ENCODE data around the gene SH3GLB1.
"Not testable (repeated sequence)": the region's sequence is repeated elsewhere in the genome, so short reads cannot be mapped to it uniquely, and the experiment has no call there.

The SH3GLB1 gene

GRCh38 chr1:86704458-86704971 lies at the start of gene SH3GLB1:
Gene SH3GLB1 (plus strand): TSS chr1:86704576. CDS start chr1:86704900, 324 bp downstream.
- DNase-seq (ENCODE audit: low read depth), result peak; percentile 87

DNA sequence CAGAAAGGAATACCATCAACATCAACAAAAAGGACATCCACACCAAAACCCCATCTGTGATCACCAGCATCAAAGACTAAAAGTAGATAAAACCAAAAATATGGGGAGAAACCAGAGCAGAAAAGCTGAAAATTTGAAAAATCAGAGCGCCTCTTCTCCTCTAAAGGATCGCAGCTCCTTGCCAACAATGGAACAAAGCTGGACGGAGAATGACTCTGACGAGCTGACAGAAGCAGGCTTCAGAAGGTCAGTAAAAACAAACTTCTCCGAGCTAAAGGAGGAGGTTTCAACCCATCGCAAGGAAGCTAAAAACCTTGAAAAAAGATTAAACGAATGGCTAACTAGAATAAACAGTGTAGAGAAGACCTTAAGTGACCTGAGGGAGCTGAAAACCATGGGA lies 46.0 kb upstream of the SH3GLB1 start:
- DNase-seq (ENCODE audit: low read depth), result not testable (repeated sequence)

- DNase-seq (ENCODE audit: low read depth), result no peak
Measured at GRCh38 chr1:86666368-86666767, 38.0 kb upstream of the SH3GLB1 start.

DNA sequence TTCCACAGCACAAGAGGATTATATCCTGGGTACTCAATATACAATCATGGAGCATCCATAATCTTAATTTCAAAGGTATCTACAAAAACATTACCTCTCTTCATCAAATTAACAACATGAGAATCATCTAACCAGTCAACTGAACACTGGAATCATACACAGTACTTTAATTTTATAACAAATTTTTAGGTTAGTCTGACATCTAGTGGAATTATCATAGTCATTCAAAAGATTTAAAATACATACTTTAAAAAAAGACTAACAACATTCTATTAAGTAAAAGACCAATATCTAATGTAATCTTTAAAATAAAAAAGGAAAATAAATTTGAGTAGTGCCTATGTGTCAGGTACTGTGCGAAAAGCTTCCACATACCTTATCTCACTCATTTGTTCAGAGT lies 16.8 kb upstream of the SH3GLB1 start:
- no peak for DNase-seq (ENCODE audit: low read depth)

- no peak for DNase-seq (ENCODE audit: low read depth)
Measured at GRCh38 chr1:86692641-86693040, 11.7 kb upstream of the SH3GLB1 start.

GRCh38 chr1:86695400-86695799 lies 9.0 kb upstream of the SH3GLB1 start:
- DNase-seq (ENCODE audit: low read depth), result peak; percentile 24

DNA sequence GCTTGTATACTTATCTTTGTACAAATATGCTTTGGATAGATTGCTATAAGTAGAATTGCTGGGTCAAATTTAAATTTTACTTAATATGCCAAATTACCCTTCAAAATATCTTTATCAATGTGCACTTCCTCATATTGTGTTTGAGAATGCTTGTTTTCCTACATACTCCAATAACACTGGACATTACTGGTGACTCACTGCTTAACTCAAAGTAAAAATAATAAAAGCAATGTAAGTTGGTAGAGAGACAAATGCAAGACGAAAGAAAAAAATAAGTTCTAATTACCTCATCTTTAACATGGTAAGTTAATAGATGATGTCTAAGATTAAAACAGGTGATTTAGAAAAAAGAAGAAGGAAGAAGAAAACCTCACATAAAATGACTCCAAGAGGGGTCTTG lies 7.9 kb upstream of the SH3GLB1 start:
- DNase-seq (ENCODE audit: low read depth), result peak; percentile 43

- DNase-seq (ENCODE audit: low read depth), result no peak
Measured at GRCh38 chr1:86699186-86699585, 5.2 kb upstream of the SH3GLB1 start.

DNA sequence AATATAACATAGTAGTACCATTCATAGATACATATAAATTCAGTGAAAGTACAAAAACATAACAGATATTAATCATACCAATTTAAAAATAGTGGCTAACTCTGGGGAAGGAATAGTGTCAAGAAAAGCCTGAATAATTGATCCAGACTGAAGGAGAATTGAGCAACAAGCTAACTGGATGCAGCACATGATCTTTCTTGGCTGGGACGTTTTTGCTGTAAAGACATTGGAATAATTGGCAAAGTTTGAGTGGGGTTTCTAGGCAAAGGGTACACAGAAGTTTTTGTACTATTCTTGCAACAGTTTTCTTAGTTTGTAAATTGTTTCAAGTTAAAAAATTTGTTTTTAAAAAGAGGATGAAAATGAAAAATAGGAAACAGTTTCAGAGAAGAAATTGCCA lies 2.6 kb upstream of the SH3GLB1 start:
- DNase-seq (ENCODE audit: low read depth), result no peak

DNA sequence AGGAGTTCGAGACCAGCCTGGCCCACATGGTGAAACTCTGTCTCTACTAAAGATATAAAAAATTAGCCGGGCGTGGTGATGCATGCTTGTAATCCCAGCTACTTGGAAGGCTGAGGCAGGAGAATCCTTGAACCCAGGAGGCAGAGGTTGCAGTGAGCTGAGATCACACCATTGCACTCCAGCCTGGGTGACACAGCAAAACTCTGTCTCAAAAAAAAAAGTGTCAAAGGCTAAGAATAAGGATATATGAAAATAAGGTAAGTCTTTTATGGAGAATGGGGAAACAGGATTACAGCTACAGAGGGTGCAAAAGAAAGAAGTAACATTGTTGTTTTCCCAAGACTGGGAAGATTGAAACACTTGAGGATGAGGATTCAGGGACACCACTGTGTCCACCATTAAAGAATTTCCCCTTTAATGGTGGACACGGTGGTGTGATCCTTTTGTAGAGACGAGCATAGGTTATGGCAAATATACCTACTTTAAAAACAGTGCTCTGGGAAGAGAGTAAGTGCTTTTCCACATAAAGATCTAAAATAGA lies 1.4 kb upstream of the SH3GLB1 start:
- not testable (repeated sequence) for DNase-seq (ENCODE audit: low read depth)

DNA sequence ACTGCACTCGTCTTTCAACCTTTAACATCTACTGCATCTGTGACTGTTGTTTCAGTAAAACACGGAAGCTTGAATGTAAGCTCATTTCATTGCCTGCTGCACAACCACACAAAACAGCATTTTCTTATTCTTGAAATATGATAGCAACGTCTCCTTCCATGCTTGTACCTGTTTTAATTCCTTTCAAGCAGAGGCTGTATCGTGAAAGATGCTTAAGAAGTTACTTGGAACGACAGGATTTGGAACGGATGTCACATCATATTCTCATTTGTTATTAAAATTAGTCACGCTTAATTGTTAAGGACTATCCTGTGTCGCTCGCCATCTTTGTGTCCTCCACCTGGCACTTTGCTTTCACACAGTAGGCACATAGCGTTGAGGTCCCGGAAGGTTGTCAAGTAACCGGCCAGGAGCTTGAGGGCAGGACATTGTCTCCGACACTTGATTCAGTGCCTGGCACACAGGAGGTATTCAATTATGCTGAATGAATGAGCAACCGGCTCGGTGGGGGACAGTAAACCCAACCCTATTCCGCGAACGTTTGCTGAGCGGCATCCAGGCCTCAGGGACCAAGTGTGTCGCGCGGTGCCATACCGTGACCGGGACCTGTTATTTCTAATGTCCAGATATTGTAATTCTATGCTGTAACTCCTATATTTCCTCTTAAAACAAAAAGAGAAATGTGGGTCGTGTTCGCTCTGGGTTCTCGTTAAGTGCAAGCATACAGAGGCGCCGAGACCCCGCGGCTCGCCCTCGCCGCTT lies 499 bp upstream of the SH3GLB1 start:
- peak; percentile 15 for DNase-seq (ENCODE audit: low read depth)

GRCh38 chr1:86704972-86705664 lies 742 bp downstream of the SH3GLB1 start:
- peak; percentile 64 for DNase-seq (ENCODE audit: low read depth)

DNA sequence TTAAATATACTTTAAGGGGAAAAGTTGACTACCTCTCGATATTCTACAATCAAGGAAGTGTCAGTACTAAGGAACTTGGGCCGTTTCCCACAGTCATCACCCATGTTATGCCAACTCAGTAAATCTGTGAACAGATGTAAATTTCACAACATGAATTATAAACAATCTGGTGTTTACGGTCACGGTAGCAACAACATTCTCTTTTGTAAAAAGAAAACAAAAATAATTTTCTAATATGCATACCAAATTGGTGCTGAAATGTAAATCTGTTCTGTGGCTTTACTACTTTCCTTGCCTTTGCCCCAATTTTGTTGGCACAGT lies 1.2 kb downstream of the SH3GLB1 start:
- peak; percentile 26 for DNase-seq (ENCODE audit: low read depth)

DNA sequence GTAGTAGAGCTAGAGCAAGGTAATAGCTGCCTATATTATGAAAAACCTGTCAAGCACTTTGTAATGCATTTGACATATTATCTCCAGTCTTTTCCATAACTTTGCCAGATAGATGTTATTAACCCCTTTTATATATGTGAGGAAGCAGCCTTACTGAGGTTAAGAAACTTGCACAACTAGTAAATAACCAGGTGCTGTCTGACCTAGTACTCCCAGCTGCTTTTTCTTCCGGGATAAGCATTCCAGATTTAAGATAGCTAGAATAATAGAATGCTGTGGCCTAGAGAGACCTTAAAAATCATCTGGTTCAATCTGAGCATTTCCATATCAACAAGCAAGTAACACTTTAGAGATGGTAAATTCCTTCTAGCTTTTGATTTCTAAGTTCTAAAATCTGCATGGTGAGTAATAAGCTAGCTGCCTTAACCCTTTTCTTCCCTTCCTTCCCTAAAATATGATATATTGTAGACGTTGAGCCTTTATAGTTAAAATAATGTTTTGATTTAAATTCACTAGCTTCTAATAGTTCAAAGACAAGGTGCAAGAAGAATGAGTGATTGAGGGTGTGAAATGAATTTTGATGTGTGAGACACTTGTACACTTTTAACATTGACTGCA lies 1.8 kb downstream of the SH3GLB1 start:
- peak; percentile 16 for DNase-seq (ENCODE audit: low read depth)

- DNase-seq (ENCODE audit: low read depth), result peak; percentile 55
Measured at GRCh38 chr1:86708920-86709319, 4.5 kb downstream of the SH3GLB1 start.

GRCh38 chr1:86712088-86712860 lies 7.9 kb downstream of the SH3GLB1 start:
- DNase-seq (ENCODE audit: low read depth), result peak; percentile 11

DNA sequence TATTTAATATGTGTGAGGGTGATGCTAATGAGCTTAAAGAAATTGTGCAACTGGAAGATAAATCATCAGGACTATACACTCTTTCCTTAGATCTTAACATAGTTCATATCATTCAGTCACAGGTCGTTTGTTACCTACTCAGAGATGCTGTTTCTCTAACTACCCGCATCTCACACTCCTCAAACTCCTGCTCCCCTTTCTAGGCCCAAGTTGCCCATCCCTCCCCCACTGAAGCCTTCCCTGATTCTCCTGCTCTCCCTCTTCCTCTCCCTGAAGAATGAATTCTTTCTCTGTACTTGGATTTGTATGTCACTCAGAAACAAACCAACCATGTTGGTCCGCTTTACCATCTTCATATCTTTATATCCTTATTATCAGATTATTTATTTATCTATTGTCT lies 9.1 kb downstream of the SH3GLB1 start:
- DNase-seq (ENCODE audit: low read depth), result no peak

DNA sequence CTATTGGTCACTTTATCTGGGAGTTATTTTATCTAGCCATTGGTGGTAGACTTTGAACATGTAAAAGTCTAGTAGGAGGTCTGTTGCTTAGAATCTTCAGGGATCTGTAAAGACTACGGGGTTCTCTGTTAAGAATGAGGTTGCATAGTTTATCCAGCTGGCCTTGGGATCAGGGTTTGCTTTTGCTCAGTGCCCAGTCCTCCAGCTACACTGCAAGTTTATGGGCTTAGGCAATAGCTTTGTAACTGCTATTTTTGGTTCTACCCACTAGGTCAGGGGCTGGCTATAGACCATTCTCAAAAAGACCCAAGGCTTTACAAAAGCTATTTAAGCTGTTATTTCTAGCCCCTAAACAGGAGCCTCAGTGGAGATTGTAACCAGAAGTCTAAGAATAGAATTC lies 9.8 kb downstream of the SH3GLB1 start:
- peak; percentile 37 for DNase-seq (ENCODE audit: low read depth)

GRCh38 chr1:86714561-86715244 lies 10.3 kb downstream of the SH3GLB1 start:
- DNase-seq (ENCODE audit: low read depth), result no peak

GRCh38 chr1:86718786-86719185 lies 14.4 kb downstream of the SH3GLB1 start:
- DNase-seq (ENCODE audit: low read depth), result no peak

GRCh38 chr1:86731416-86731815 lies 27.0 kb downstream of the SH3GLB1 start:
- no peak for DNase-seq (ENCODE audit: low read depth)
